ENCODE measurements around the gene TOMM20.

- no peak for TF ChIP-seq EZH2 (IDR thresholded peaks at IDR 0.05; ENCODE audit: borderline replicate concordance, low read depth, low read length, poor library complexity, severe bottlenecking)
- TF ChIP-seq, protein P1, sequence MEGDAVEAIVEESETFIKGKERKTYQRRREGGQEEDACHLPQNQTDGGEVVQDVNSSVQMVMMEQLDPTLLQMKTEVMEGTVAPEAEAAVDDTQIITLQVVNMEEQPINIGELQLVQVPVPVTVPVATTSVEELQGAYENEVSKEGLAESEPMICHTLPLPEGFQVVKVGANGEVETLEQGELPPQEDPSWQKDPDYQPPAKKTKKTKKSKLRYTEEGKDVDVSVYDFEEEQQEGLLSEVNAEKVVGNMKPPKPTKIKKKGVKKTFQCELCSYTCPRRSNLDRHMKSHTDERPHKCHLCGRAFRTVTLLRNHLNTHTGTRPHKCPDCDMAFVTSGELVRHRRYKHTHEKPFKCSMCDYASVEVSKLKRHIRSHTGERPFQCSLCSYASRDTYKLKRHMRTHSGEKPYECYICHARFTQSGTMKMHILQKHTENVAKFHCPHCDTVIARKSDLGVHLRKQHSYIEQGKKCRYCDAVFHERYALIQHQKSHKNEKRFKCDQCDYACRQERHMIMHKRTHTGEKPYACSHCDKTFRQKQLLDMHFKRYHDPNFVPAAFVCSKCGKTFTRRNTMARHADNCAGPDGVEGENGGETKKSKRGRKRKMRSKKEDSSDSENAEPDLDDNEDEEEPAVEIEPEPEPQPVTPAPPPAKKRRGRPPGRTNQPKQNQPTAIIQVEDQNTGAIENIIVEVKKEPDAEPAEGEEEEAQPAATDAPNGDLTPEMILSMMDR (conservative IDR thresholded peaks at IDR 0.05; ENCODE audit: low read depth, low read length): no peak
Observed at GRCh38 chr1:235129774-235130570, 1.3 kb upstream of the TOMM20 start.

Data from A673 (cell line).